Panc1 (cell line): ENCODE data around the gene PPM1H.

Source experiments
- CTCF ChIP-seq: fragments of 450-650 bp; IDR thresholded peaks from 2 replicates; pipeline ENCODE4 v1.5.1; 2017; ENCODE audit warnings: mild to moderate bottlenecking
- POLR2AphosphoS5 ChIP-seq: IDR thresholded peaks from 2 replicates; pipeline ENCODE4 v1.6.1; 2012; ENCODE audit warnings: mild to moderate bottlenecking, low read depth, low read length, moderate library complexity

GRCh38 chr12:62977883-62978282 is 42.9 kb upstream of the PPM1H start:
- TF ChIP-seq CTCF (no peak), POLR2AphosphoS5 (no peak)
